Measurements from ENCODE around the gene ARMC10.
"Not testable (repeated sequence)": the region's sequence is repeated elsewhere in the genome, so short reads cannot be mapped to it uniquely, and the experiment has no call there.

ARMC10 gene

GRCh38 chr7:103079836-103080235 lies 4.9 kb downstream of the ARMC10 start:
- DNase-seq = no peak

- no peak for DNase-seq
These were observed 6.0 kb downstream of the ARMC10 start for GRCh38 chr7:103080923-103081322.

GRCh38 chr7:103082497-103082896 lies 7.6 kb downstream of the ARMC10 start:
- DNase-seq = no peak

GRCh38 chr7:103083210-103083609 lies 8.3 kb downstream of the ARMC10 start:
- no peak for DNase-seq

- DNase-seq = not testable (repeated sequence)
These were observed 17.4 kb downstream of the ARMC10 start for GRCh38 chr7:103092321-103092720.

- DNase-seq = no peak
These were observed 18.5 kb downstream of the ARMC10 start for GRCh38 chr7:103093429-103093828.

GRCh38 chr7:103094102-103094501 lies 19.2 kb downstream of the ARMC10 start:
- DNase-seq = no peak

- DNase-seq = not testable (repeated sequence)
These were observed 20.6 kb downstream of the ARMC10 start for GRCh38 chr7:103095558-103095957.

GRCh38 chr7:103097041-103097440 lies 22.1 kb downstream of the ARMC10 start:
- DNase-seq = no peak

- no peak for DNase-seq
These were observed 25.4 kb downstream of the ARMC10 start for GRCh38 chr7:103100348-103100747.

GRCh38 chr7:103101543-103101942 lies 26.6 kb downstream of the ARMC10 start:
- DNase-seq = no peak

- no peak for DNase-seq
These were observed 31.2 kb downstream of the ARMC10 start for GRCh38 chr7:103106005-103106702.

GRCh38 chr7:103106703-103107070 lies 31.7 kb downstream of the ARMC10 start:
- not testable (repeated sequence) for DNase-seq

GRCh38 chr7:103113164-103113563 lies 38.2 kb downstream of the ARMC10 start:
- no peak for DNase-seq

- no peak for DNase-seq
These were observed 39.7 kb downstream of the ARMC10 start for GRCh38 chr7:103114576-103115008.

GRCh38 chr7:103115771-103116170 lies 40.8 kb downstream of the ARMC10 start:
- DNase-seq = no peak

GRCh38 chr7:103116511-103116910 lies 41.6 kb downstream of the ARMC10 start:
- DNase-seq = no peak

GRCh38 chr7:103116991-103117390 lies 42.1 kb downstream of the ARMC10 start:
- DNase-seq = no peak

- DNase-seq = no peak
These were observed 42.5 kb downstream of the ARMC10 start for GRCh38 chr7:103117465-103117864.

GRCh38 chr7:103119791-103120291 lies 44.9 kb downstream of the ARMC10 start:
- DNase-seq = no peak

- DNase-seq = no peak
These were observed 45.4 kb downstream of the ARMC10 start for GRCh38 chr7:103120362-103120761.

- no peak for DNase-seq
These were observed 46.7 kb downstream of the ARMC10 start for GRCh38 chr7:103121641-103122040.

GRCh38 chr7:103123529-103123928 lies 48.6 kb downstream of the ARMC10 start:
- no peak for DNase-seq

- DNase-seq = no peak
These were observed 49.6 kb downstream of the ARMC10 start for GRCh38 chr7:103124429-103124979.

GRCh38 chr7:103127006-103127405 lies 52.1 kb downstream of the ARMC10 start:
- no peak for DNase-seq

Data from NCI-H1694 treated with DMSO at 0.1 percent for 48 hours (cell line).